ENCODE results near the gene HBZ.
A peak's percentile ranks its signal among the peaks of the same experiment; 100 is the strongest.
"Not testable (repeated sequence)": the region's sequence is repeated elsewhere in the genome, so short reads cannot be mapped to it uniquely, and the experiment has no call there.

HBZ gene

GRCh38 chr16:180101-180675 lies 27.7 kb downstream of the HBZ start, which contains the start of gene HBQ1:
Gene HBQ1 (plus strand): TSS chr16:180459. CDS start chr16:180487, 28 bp downstream.
- peak; percentile 39 for DNase-seq

GRCh38 chr16:180681-181564 lies 28.5 kb downstream of the HBZ start:
- peak; percentile 62 for DNase-seq

GRCh38 chr16:181565-182021 lies 29.1 kb downstream of the HBZ start:
- DNase-seq, result no peak

- no peak for DNase-seq
Measured at GRCh38 chr16:183005-183404, 30.6 kb downstream of the HBZ start.

GRCh38 chr16:185213-185612 lies 32.8 kb downstream of the HBZ start:
- no peak for DNase-seq

- DNase-seq, result no peak
Measured at GRCh38 chr16:185691-186090, 33.2 kb downstream of the HBZ start.

- DNase-seq, result no peak
Measured at GRCh38 chr16:187330-187729, 34.9 kb downstream of the HBZ start.

- no peak for DNase-seq
Measured at GRCh38 chr16:188674-189073, 36.2 kb downstream of the HBZ start.

GRCh38 chr16:189604-190186 lies 37.3 kb downstream of the HBZ start:
- DNase-seq, result no peak

- DNase-seq, result no peak
Measured at GRCh38 chr16:191831-192230, 39.4 kb downstream of the HBZ start.

- DNase-seq, result no peak
Measured at GRCh38 chr16:192686-193085, 40.2 kb downstream of the HBZ start.

GRCh38 chr16:193441-193840 lies 41.0 kb downstream of the HBZ start:
- no peak for DNase-seq

GRCh38 chr16:194516-194915 lies 42.1 kb downstream of the HBZ start:
- DNase-seq, result no peak

- peak; percentile 37 for DNase-seq
Measured at GRCh38 chr16:200388-200787, 47.9 kb downstream of the HBZ start.

GRCh38 chr16:203246-203645 lies 50.8 kb downstream of the HBZ start:
- DNase-seq, result no peak

- not testable (repeated sequence) for DNase-seq
Measured at GRCh38 chr16:204046-204445, 51.6 kb downstream of the HBZ start.
